Karpas-422 (cell line): ENCODE measurements around the gene YWHAH. TPM values are rescaled to one million over a fixed set of nuclear protein-coding genes. Genes with fewer than 3 reads are reported as not detected.

Experiments used
- DNase-seq: peaks from one replicate; pipeline ENCODE4 v3.0.0-alpha.2; 2015
- H2AFZ ChIP-seq: fragments of 200-600 bp; sonication (generic); 2 replicates; pipeline ENCODE4 v1.6.1; 2014; ENCODE audit warnings: antibody characterized with exemption, low read length, mixed read lengths
- H3K27ac ChIP-seq: fragments of 200-600 bp; sonication (generic); 2 replicates; pipeline ENCODE4 v1.5.1; 2014; ENCODE audit warnings: mild to moderate bottlenecking, low read length, moderate library complexity
- H3K27me3 ChIP-seq: fragments of 200-600 bp; sonication (generic); 2 replicates; pipeline ENCODE4 v1.6.1; 2014; ENCODE audit warnings: low read length, mixed read lengths
- H3K36me3 ChIP-seq: fragments of 200-600 bp; sonication (generic); 2 replicates; pipeline ENCODE4 v1.6.1; 2014; ENCODE audit warnings: low read length, mixed read lengths; ENCODE audit not compliant: insufficient read depth
- H3K4me1 ChIP-seq: fragments of 200-600 bp; sonication (generic); 2 replicates; pipeline ENCODE4 v1.6.1; 2014; ENCODE audit warnings: mild to moderate bottlenecking, low read length, mixed read lengths
- H3K4me2 ChIP-seq: fragments of 200-600 bp; sonication (generic); 2 replicates; pipeline ENCODE4 v1.6.1; 2014; ENCODE audit warnings: low read length, low read depth, mild to moderate bottlenecking; ENCODE audit not compliant: poor library complexity, severe bottlenecking
- H3K4me3 ChIP-seq: fragments of 200-600 bp; sonication (generic); 2 replicates; pipeline ENCODE4 v1.5.1; 2014; ENCODE audit warnings: mild to moderate bottlenecking, antibody characterized with exemption, low read length, mixed read lengths
- H3K79me2 ChIP-seq: fragments of 200-600 bp; sonication (generic); 2 replicates; pipeline ENCODE4 v1.6.1; 2014; ENCODE audit warnings: mild to moderate bottlenecking, low read length, mixed read lengths
- H3K9ac ChIP-seq: fragments of 200-600 bp; sonication (generic); 2 replicates; pipeline ENCODE4 v1.6.0; 2014; ENCODE audit warnings: low read length
- H3K9me2 ChIP-seq: fragments of 200-600 bp; sonication (generic), shearing (Covaris generic); replicated peaks from 2 replicates; pipeline ENCODE4 v1.6.0; 2014; ENCODE audit warnings: mild to moderate bottlenecking, low read length, moderate library complexity; ENCODE audit not compliant: insufficient read depth
- H3K9me3 ChIP-seq: fragments of 300-700, 200-600 bp; sonication (generic); 2 replicates; pipeline ENCODE4 v1.6.1; 2014; ENCODE audit warnings: low read length, mixed read lengths
- H4K20me1 ChIP-seq: fragments of 200-600 bp; sonication (generic); 2 replicates; pipeline ENCODE4 v1.6.1; 2014; ENCODE audit warnings: mild to moderate bottlenecking, antibody characterized with exemption, low read length, low read depth; ENCODE audit not compliant: insufficient read depth
- total RNA-seq: library from RNA; depleted of rRNA; stranded (reverse); fragments of >200 nt; shearing (Covaris generic); gene quantifications from 2 replicates; pipeline ENCODE4 v1.2.3, GENCODE V29; 2014; ENCODE audit warnings: low replicate concordance

Gene YWHAH
- total RNA-seq, 1 experiment from 2014 or later, result 51.7 TPM

GRCh38 chr22:31937341-31937740 lies 7.0 kb upstream of the YWHAH start:
- H3K9me2 ChIP-seq, result no peaks in the 10 kb centered on the region
- H3K27me3 ChIP-seq, result no peaks in the 10 kb centered on the region
- H3K4me2 ChIP-seq, result no peak overlapping the region
- H3K4me1 ChIP-seq, result no peaks in the 10 kb centered on the region
- no peak overlapping the region for H3K4me3 ChIP-seq
- no peak overlapping the region for H3K27ac ChIP-seq
- H3K36me3 ChIP-seq, result no peaks in the 10 kb centered on the region
- no peaks in the 10 kb centered on the region for H3K79me2 ChIP-seq
- no peaks in the 10 kb centered on the region for H3K9me3 ChIP-seq
- H2AFZ ChIP-seq, result no peak overlapping the region
- no peak for DNase-seq
- no peak overlapping the region for H3K9ac ChIP-seq
- H4K20me1 ChIP-seq, result no peaks in the 10 kb centered on the region

- Histone ChIP-seq H4K20me1 (no peaks in the 10 kb centered on the region), H3K9me3 (no peaks in the 10 kb centered on the region), H3K4me1 (peaks cover 3% of the 10 kb centered on the region), H2AFZ (no peak overlapping the region), H3K9me2 (no peaks in the 10 kb centered on the region), H3K27ac (no peak overlapping the region), H3K4me2 (no peak overlapping the region), H3K4me3 (no peak overlapping the region), H3K27me3 (no peaks in the 10 kb centered on the region), H3K79me2 (no peaks in the 10 kb centered on the region), H3K9ac (no peak overlapping the region), H3K36me3 (no peaks in the 10 kb centered on the region)
- no peak for DNase-seq
Measured at GRCh38 chr22:31938296-31938695, 6.0 kb upstream of the YWHAH start.

- no peaks in the 10 kb centered on the region for H4K20me1 ChIP-seq
- peaks cover 11% of the 10 kb centered on the region for H3K79me2 ChIP-seq
- H3K4me3 ChIP-seq, result no peak overlapping the region
- H3K4me2 ChIP-seq, result no peak overlapping the region
- no peak for DNase-seq
- no peaks in the 10 kb centered on the region for H3K36me3 ChIP-seq
- no peak overlapping the region for H2AFZ ChIP-seq
- no peak overlapping the region for H3K9ac ChIP-seq
- H3K4me1 ChIP-seq, result peaks cover 12% of the 10 kb centered on the region
- no peaks in the 10 kb centered on the region for H3K9me3 ChIP-seq
- H3K27ac ChIP-seq, result no peak overlapping the region
- no peaks in the 10 kb centered on the region for H3K27me3 ChIP-seq
- no peaks in the 10 kb centered on the region for H3K9me2 ChIP-seq
Measured at GRCh38 chr22:31940506-31940905, 3.8 kb upstream of the YWHAH start.

- H3K4me3 ChIP-seq, result no peak overlapping the region
- H3K27ac ChIP-seq, result no peak overlapping the region
- H3K36me3 ChIP-seq, result no peaks in the 10 kb centered on the region
- H3K9ac ChIP-seq, result no peak overlapping the region; the same call in 1 of the 2 replicates
- peaks cover 28% of the 10 kb centered on the region for H3K4me1 ChIP-seq
- no peaks in the 10 kb centered on the region for H3K27me3 ChIP-seq
- peaks cover 27% of the 10 kb centered on the region for H3K79me2 ChIP-seq
- no peak overlapping the region for H3K4me2 ChIP-seq
- no peaks in the 10 kb centered on the region for H3K9me2 ChIP-seq
- no peaks in the 10 kb centered on the region for H3K9me3 ChIP-seq
- no peaks in the 10 kb centered on the region for H4K20me1 ChIP-seq
- DNase-seq, result no peak
- no peak overlapping the region for H2AFZ ChIP-seq
Measured at GRCh38 chr22:31942091-31942490, 2.2 kb upstream of the YWHAH start.

GRCh38 chr22:31943206-31943977 lies 943 bp upstream of the YWHAH start:
- peak overlapping the region; percentile 81 for H3K4me3 ChIP-seq
- H3K79me2 ChIP-seq, result peaks cover 40% of the 10 kb centered on the region
- H4K20me1 ChIP-seq, result no peaks in the 10 kb centered on the region
- H2AFZ ChIP-seq, result peak overlapping the region; percentile 94
- H3K9me2 ChIP-seq, result no peaks in the 10 kb centered on the region
- DNase-seq, result no peak
- no peaks in the 10 kb centered on the region for H3K27me3 ChIP-seq
- H3K36me3 ChIP-seq, result peaks cover 5% of the 10 kb centered on the region; the same call in 1 of the 2 replicates
- H3K4me1 ChIP-seq, result peaks cover 29% of the 10 kb centered on the region
- H3K4me2 ChIP-seq, result peak overlapping the region; percentile 86
- H3K27ac ChIP-seq, result peak overlapping the region; percentile 62; the same call in 1 of the 2 replicates
- H3K9ac ChIP-seq, result peak overlapping the region; percentile 81
- no peaks in the 10 kb centered on the region for H3K9me3 ChIP-seq

GRCh38 chr22:31944700-31945442 lies 536 bp downstream of the YWHAH start:
- H2AFZ ChIP-seq, result no peak overlapping the region
- H3K4me1 ChIP-seq, result peaks cover 29% of the 10 kb centered on the region
- H3K9ac ChIP-seq, result peak overlapping the region; percentile 81
- peaks cover 14% of the 10 kb centered on the region; the same call in 1 of the 2 replicates for H3K36me3 ChIP-seq
- no peaks in the 10 kb centered on the region for H4K20me1 ChIP-seq
- peak overlapping the region; percentile 81 for H3K4me3 ChIP-seq
- peak overlapping the region; percentile 86 for H3K4me2 ChIP-seq
- H3K79me2 ChIP-seq, result peaks cover 52% of the 10 kb centered on the region
- no peak for DNase-seq
- H3K27ac ChIP-seq, result peak overlapping the region; percentile 69
- no peaks in the 10 kb centered on the region for H3K9me3 ChIP-seq
- no peaks in the 10 kb centered on the region for H3K27me3 ChIP-seq
- H3K9me2 ChIP-seq, result no peaks in the 10 kb centered on the region

GRCh38 chr22:31945443-31945855 lies 1.1 kb downstream of the YWHAH start:
- DNase-seq, result peak; percentile 54
- peaks cover 56% of the 10 kb centered on the region for H3K79me2 ChIP-seq

More at GRCh38 chr22:31945443-31945855, 1.1 kb downstream of the YWHAH start:
- H3K9ac ChIP-seq, result peak overlapping the region; percentile 81
- no peaks in the 10 kb centered on the region for H3K27me3 ChIP-seq
- H3K4me3 ChIP-seq, result peak overlapping the region; percentile 81
- peaks cover 18% of the 10 kb centered on the region; the same call in 1 of the 2 replicates for H3K36me3 ChIP-seq
- H3K4me2 ChIP-seq, result peak overlapping the region; percentile 86
- no peaks in the 10 kb centered on the region for H3K9me2 ChIP-seq
- peaks cover 4% of the 10 kb centered on the region; the same call in 1 of the 2 replicates for H4K20me1 ChIP-seq
- peak overlapping the region; percentile 69 for H3K27ac ChIP-seq
- no peaks in the 10 kb centered on the region for H3K9me3 ChIP-seq
- peaks cover 29% of the 10 kb centered on the region for H3K4me1 ChIP-seq
- H2AFZ ChIP-seq, result no peak overlapping the region
